ENCODE measurements around the gene INSR.
"Not testable (repeated sequence)": the region's sequence is repeated elsewhere in the genome, so short reads cannot be mapped to it uniquely, and the experiment has no call there.

Gene INSR

DNA sequence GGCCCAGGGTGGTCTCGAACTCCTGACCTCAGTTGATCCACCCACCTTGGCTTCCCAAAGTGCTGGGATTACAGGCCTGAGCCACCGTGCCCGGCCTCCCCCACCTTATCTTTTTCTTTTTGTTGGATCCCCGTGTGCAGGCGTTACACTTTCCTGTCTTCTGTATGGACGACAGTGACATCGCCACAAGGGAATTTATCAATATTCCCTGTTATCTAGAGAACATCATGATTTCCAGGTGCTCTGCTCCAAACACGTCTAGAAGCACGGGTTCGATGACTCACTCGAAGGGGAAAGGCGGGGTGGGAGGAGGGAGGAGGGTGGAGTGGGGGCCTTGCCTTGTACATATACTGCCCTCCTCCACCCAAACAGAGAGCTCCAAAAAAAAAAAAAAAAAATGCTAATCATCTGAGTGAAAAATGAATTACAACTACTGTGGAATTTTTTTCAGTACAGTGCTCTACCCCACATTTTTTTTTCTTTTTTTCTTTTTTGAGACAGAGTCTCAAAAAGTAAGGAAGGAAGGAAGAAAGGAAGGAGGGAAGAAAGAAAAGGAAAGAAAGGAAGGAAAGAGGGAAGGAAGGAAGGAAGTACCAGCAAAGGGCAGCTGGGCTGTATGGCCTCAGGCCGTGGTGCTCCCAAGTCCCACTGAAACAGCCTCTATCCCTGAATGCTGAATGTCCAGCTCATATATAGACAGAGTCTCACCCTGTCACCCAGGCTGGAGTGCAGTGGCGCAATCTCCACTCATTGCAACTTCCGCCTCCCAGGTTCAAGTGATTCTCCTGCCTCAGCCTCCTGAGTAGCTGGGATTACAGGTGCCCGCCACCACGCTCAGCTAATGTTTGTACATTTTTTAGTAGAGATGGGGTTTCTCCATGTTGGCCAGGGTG is 36.8 kb downstream of the INSR start:
- DNase-seq, result no peak

DNA sequence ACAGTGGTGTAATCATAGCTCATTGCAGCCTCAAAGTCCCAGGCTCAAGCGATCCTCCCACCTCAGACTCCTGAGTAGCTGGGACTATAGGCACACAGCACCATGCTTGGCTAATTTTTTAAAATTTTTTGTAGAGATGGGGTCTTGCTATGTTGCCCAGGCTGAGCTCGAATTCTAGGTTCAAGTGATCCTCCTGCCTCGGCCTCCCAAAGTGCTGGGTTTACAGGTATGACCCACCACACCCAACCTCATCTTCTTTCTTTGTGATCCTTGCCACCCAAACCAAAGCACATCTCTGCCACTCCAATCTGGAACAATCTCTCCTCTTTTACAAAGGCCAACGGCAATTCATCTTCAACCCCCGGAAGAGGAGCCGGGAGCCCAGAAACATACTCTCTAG is 38.6 kb downstream of the INSR start:
- no peak for DNase-seq

DNA sequence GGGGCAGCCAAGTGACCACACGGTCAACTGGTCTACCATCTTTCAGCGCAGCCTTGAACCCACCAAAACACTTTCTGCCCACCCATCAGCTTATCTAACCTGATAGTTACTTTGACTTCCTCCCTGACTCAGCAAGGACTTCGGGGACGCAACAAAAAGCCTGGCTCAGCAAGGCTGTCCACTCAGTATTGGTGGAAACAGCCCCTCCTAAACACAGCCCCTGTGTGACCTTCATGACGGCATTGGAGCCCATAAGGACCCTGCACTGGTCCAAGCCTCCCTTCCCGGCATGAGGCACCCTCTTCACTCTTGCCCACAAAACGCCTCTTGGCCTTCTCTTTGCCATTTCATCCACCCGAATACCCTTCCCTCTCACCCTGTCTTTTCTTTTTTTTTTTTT is 39.1 kb downstream of the INSR start:
- DNase-seq, result no peak

DNA sequence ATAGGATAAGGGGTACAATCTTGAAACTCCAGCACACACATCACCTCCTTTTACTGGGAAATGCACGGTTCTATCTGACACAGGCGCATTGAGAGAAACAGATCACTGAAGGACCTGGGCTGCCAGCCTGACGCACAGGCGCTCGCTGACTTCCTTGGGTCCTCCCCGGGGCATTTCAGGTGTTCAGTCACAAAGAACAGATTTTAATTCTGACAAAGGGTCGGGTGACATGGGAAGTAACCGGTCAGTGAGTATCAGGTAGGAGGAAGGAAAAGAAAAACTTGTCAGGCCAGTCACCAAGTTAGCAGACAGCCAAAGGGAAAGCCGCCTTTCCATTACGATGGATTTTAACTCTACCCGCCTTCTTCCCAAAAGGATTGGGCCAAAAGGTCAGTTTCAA is 39.6 kb downstream of the INSR start:
- DNase-seq, result no peak

DNA sequence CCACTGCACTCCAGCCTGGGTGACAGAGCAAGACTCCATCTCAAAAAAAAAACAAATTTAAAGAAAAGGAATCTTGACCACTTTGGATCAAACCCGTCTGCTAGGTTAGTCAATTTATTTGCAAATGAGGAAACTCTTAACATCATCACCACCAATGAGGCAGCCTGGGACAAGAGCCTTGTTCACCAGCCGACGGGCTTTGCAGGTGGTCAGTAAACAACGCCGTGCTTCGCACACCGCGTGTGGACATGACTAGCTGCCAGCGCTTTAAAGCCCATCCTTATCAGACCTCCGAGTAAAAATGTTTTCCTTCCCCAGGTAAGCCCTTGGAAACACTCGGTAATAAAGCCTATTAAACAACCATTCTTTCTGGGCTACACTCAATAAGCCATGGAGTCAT is 41.9 kb downstream of the INSR start:
- no peak for DNase-seq

DNA sequence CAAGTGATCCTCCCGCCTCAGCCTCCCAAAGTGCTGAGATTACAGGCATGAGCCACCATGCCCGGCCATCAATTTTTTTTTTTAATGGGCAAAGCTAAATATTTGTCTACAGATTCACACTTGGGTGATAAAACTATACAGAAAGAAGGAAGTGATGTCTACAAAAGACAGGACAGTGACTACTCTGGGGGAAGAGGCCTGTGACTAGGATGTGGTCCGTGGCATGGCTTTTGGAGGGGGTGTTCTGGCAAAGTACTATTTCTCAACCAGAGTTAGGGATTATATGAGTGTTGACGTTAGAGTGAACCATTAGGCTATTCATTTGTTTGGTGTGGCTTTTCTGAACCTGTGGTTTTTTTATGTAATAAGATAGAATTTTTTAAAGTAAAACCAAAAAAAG is 42.7 kb downstream of the INSR start:
- DNase-seq, result no peak

DNA sequence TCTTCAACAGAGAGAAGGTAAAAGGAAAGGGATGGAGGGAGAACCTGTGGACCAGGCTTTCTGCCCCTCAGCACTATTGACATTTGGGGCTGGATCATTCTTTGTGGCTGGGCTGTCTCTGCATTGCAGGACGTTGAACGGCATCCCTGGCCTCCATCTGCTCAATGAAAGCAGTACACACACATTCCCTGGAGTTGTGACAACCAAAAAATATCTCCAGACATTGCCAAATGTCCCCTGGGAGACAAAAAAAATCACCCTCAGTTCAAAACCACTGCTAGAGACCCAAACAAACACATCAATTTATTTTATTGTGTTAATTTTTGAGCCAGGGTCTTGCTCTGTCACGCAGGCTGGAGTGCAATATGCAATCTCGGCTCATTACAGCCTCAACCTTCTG is 43.3 kb downstream of the INSR start:
- DNase-seq, result no peak

DNA sequence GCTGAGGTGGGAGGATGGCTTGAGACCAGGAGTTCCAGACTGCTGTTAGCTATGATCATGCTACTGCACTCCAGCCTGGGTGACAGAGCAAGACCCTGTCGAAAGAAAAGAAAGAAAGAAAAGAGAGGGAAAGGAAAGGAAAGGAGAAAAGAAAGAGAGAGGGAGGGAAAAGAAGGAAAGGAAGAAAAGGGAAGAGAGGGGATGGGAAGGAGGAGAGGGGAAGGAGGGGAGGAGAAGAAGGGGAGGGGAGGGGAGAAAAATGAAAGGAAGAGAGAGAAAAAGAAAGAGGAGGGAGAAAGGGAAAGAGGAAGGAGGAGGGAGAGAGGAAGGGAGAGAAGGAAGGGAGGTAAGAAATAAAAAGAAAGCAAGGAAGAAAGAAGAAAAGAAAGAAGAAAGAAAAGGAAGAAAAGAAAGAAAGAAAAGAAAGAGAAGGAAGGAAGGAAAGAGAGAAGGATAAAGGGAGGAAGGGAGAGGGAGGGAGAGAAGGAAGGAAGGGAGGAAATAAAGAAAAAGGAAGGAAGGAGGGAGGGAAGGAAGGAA is 44.1 kb downstream of the INSR start:
- no peak for DNase-seq

DNA sequence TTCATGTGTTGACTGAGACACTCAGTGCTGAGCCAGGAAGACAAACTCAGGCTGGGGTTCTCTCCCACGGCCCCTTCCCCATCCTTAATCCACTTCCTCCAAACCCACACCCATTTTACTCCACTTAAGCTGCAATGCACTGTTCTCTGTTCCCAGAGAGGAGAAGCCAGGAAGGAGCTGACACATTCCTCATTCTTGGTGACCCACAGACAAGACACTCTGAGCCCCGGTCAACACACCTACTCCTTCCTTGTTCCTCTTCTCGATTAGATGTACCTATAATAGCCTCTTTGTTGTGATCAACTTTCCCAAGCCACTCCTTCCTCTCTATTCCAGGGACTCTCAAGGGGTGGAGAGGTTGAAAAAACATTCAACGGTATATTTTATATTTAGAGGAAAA is 47.1 kb downstream of the INSR start:
- DNase-seq, result no peak

DNA sequence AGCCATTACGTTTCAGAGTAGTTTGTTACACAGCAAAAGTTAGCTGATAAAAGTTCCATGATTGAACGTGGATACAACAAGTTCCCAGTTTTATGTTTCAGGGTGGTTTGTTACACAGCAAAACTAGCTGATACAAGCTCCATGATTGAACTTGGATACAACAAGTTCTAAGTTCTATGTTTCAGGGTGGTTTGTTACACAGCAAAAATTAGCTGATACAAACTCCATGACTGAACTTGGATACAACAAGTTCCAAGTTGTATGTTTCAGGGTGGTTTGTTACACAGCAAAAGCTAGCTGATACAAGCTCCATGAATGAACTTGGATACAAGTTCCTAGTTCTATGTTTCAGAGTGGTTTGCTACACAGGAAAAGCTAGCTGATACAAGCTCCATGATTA is 47.6 kb downstream of the INSR start:
- no peak for DNase-seq

DNA sequence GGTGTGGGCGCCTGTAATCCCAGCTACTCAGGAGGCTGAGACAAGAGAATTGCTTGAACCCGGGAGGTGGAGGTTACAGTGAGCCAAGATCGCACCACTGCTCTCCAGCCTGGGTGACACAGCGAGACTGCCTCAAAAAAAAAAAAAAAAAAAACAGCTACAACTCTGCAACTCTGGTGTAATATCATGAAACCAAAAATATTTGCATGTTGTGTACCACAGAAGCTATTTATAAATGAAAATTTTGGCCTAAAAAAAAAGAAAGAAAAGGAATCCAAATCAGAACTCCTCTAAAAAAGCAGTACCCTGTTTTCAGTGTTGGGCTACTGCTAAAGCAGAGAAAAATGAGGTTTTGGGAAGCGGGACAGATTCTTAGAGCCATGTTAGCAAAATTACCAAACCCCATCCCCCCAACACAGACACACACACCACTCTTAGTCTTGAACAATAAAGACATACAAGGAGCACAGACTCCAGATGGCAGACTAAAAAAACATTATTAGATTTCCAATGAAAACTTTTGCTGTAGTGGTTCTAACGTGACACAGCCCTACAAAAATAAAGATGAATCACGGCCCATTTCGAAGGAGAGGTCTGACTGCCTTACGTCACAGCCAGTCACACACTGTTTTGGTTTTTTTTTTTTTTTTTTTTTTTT is 51.5 kb downstream of the INSR start:
- no peak for DNase-seq

DNA sequence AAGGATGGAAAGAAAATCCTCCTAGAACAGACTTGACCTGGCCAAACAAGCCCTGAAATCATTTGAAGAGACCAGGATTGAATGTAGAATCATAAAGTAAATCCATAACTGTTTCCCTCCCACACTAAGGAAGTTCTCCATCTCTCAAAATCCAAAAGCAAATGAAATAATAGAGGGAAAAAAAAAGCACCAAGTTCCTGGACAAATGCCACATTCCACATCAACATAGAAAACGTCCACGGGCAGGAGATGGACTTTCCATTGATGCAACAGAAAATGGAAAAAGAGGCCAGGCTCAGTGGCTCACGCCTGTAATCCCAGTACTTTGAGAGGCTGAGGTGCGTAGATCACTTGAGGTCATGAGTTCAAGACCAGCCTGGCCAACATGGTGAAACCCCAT is 56.2 kb downstream of the INSR start:
- DNase-seq, result no peak

DNA sequence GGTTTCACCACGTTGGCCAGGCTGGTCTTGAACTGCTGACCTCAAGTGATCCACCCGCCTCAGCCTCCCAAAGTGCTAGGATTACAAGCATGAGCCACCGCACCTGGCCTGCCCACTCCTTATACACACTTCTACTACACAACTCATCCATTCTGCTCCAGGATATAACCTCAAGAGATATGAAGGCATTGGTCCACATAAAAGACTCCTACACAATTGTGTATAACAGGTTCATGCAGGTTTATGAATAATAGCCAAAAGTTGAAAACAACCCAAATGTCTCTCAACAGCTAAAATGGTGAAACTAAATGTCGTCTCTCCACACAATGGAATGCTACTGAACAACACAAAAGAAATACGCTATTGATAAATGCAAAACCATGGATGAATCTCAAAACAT is 58.1 kb downstream of the INSR start:
- DNase-seq, result no peak

DNA sequence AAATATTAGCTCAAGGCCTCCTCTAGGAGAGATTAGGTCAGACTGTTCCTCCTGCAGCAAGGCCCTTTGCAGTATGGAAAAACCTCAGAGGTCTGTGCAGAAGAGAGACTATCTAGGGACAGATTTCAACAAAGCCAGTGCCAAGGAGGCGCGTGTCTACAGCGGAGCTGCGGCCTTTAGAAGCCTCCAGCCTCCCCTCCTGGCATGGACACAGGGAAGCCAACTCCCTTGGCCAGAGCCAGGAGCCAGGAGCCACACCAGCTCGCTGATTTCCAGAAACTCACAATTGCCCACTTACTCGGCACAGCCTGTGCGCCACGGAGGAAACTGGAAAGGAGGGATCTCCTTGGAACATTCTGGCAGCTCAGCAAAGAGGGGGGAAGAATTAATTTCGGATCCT is 63.4 kb downstream of the INSR start:
- no peak for DNase-seq

DNA sequence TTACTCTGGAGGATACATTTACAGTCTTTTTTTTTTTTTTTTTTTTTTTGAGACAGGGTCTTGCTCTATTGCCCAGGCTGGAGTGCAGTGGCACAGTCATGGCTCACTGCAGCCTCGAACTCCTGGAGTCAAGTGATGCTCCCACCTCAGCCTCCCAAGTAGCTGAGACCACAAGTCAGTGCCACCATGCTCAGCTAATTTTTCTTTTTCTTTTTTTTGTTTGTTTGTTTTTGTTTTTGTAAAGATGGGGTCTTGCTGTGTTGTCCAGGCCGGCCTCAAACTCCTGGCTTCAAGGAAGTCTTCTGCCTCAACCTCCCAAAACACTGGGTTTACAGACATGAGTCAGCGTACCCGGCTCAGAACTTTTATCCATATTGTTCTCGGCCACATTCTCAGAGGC is 64.5 kb downstream of the INSR start:
- no peak for DNase-seq

DNA sequence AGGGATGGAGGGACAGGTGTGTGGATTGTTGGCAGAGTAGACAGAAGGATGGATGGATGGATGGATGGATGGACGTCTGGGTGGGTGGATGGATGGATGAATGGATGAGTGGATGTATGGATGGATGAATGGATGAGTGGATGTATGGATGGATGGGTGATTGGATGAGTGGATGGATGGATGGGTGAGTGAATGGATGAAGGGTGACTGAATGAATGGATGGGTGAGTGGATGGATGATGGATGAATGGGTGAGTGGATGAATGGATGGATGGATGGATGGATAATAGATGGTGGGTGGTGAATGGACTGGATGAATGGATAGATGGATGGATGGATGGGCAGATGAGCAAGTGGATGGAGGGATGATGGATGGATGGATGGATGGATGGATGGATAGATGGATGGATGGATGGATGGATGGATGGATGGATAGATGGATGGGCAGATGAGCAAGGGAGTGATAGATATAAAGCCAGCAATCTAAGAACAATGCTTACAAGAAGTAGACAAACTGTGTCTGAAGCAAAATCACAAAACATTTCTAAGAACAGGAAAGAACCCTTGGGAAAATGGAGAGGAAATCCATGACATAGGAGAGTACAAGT is 65.2 kb downstream of the INSR start:
- no peak for DNase-seq

DNA sequence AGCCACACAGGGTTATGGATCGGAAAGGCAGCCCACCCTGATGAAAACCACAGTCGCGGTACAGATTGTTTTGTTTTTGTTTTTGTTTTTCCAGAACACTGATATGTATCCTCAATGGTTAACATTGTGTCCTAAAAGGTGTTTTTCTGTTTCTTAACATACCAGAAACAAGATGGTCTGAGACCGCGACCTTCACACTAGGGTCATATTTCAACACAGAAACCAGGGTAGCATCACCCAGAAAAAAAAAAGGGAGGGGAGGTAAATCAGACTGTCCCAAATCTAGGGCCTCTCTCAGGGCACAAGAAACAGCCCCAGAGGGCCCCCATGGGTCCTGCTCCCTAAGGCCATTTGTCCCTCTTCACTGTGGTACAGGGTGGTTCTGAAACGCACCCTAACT is 66.5 kb downstream of the INSR start:
- DNase-seq, result no peak

DNA sequence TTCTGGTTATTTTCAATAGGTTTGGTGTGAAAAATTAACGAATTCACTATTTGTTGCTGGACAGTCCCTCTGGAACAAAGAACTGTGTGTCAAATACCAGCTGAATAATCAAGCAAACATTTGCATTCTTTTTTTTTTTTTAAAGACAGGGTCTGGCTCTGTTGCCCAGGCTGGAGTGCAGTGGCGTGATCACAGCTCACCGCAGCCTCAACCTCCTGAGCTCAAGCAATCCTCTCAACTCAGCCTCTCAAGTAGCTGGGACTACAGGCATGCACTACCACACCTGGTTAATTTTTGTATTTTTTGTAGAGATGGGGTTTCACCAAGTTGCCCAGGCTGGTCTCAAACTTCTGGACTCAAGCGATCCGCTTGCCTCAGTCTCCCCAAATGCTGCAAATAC is 67.1 kb downstream of the INSR start:
- not testable (repeated sequence) for DNase-seq

DNA sequence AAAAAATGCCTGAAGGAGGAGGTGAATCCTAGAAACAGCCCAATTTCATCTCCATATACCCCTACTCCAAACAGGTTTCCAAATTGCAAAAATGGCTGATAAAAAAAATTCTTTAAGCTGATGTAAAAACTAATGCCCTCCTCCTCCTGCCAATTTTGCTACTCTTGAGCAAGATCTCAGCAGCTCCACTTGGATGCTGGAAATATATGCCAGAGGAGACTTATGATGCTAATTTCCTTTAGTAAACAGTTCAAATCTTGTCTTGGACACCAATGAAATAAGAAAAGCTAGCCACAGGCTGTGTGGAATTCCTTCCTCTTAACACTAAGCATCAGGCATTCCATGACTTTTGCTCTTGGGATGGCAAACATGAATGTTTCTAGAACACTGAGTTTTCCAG is 67.5 kb downstream of the INSR start:
- no peak for DNase-seq

DNA sequence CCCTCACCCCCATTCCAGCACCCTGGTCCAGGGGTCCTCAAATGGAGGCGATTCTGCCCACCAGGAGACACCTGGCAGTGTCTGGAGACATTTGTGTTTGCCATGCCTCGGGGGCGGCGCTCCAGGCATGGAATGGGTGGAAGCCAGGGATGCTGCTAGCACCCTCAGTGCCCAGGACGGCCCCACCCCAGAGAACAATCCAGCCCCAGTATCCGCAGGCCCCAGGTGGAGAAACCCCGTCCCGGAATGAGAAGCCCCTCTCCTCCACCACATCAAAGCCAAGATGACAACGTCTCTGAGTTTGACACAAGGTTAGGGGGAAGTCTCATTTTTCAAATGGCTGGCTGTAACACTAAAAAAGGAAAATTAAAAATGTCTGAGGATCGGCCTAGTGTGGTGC is 68.5 kb downstream of the INSR start:
- DNase-seq, result no peak

DNA sequence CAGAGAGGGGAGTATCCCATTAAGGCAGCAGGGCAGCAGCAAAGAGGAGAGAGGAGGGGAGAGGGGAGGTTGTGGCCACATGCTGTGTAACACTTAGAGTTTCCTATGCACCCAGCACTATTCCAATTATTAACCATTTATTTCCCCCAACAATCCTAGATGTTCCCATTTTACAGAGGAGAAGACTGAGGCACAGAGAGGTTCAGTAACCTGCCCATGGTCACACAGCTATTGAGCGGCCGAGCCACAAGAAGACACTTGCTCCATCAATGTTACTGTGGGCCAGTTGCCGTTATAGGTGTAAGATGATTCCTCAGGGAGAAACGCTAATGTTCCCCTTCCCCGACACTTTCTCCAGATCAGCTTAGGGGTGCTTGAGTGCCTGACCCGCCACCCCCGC is 69.2 kb downstream of the INSR start:
- DNase-seq, result no peak

DNA sequence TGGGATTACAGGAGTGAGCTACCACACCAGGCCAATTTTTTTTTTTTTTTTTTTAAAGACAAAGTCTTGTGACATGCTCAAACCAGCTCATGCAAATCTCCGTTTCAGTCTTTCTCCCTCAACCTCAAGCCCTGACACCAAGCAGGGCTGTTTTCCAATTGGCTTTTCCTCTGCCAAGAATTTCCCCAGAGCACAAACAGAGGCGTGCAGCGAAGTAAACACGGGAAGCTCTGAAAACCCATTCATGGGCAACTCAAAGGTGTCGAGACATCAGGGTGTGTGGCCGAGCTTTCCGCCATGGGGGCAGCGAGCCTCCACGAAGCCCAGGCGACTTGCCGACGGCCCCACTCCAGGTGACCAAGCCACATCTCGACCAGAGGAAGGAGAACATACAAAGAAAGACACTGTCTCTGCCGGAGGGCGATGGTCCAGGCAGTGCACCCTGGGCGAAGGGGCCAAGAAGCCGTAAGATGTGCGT is 70.0 kb downstream of the INSR start:
- no peak for DNase-seq

DNA sequence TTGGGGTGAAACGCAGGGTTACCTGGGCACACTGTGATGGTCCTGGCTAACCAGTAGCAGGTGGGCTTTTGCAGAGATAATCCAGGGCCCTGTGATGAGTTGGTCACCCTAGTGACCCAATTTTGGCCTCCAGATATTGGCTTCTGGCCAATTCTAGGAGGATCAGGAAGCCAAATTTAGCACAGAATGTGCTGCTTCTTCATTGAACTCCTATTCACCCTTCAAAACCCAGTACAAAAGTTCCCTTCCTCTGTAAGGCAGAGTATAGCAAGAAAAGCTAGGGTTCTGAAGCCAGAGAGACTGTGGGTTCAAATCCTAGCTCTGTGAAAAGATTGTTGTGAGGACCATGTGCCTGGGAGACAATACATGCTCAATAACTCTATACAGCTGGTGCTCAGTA is 70.8 kb downstream of the INSR start:
- DNase-seq, result no peak

DNA sequence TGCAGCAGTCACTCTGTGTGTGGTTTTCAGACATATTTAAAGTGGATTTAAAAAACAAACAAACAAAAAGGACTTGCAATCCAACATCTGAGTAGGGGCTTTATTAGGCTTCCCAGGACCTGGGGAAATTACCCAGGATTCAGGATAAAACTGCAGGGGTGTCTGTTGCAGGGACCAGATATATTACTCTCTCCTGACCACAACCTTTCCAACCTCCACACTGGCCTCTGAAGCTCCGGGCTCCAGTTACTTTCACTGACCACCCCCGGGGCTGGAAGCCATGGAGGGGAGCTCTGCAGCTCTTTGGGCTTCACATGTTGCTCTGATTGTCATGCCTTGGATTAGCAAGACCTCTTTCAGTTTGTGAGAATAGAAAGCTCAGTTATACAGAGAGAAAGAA is 75.2 kb downstream of the INSR start:
- DNase-seq, result no peak

All from activated gamma-delta T cell (primary cell).